HG03097 (cell line): ENCODE results near the gene GRAMD2A.
"Not testable (repeated sequence)": the region's sequence is repeated elsewhere in the genome, so short reads cannot be mapped to it uniquely, and the experiment has no call there.

Source experiments
- ATAC-seq: cut with Tn5 transposase; IDR thresholded peaks from one replicate; pipeline ENCODE4 v1.9.1; 2021; ENCODE audit not compliant: unreplicated experiment, low FRiP score

GRAMD2A gene

GRCh38 chr15:72192416-72192815 lies 5.2 kb downstream of the GRAMD2A start:
- ATAC-seq: no peak

GRCh38 chr15:72189250-72189902 lies 8.2 kb downstream of the GRAMD2A start:
- ATAC-seq: no peak

- no peak for ATAC-seq
These were observed 13.3 kb downstream of the GRAMD2A start for GRCh38 chr15:72184165-72184811.

- no peak for ATAC-seq
These were observed 13.8 kb downstream of the GRAMD2A start for GRCh38 chr15:72183781-72184164.

GRCh38 chr15:72182673-72183072 lies 14.9 kb downstream of the GRAMD2A start:
- ATAC-seq: no peak

GRCh38 chr15:72182244-72182643 lies 15.3 kb downstream of the GRAMD2A start:
- ATAC-seq: no peak

- ATAC-seq: no peak
These were observed 16.7 kb downstream of the GRAMD2A start for GRCh38 chr15:72180761-72181324.

- ATAC-seq: no peak
These were observed 17.5 kb downstream of the GRAMD2A start for GRCh38 chr15:72179950-72180581.

- ATAC-seq: no peak
These were observed 18.5 kb downstream of the GRAMD2A start for GRCh38 chr15:72178976-72179585.

GRCh38 chr15:72176743-72177142 lies 20.8 kb downstream of the GRAMD2A start:
- ATAC-seq: no peak

- ATAC-seq: no peak
These were observed 21.4 kb downstream of the GRAMD2A start for GRCh38 chr15:72176159-72176558.

GRCh38 chr15:72175186-72176044 lies 22.2 kb downstream of the GRAMD2A start:
- no peak for ATAC-seq

GRCh38 chr15:72174551-72175165 lies 22.9 kb downstream of the GRAMD2A start:
- ATAC-seq: no peak

- no peak for ATAC-seq
These were observed 23.6 kb downstream of the GRAMD2A start for GRCh38 chr15:72173864-72174550.

- no peak for ATAC-seq
These were observed 24.2 kb downstream of the GRAMD2A start for GRCh38 chr15:72173401-72173800.

- ATAC-seq: no peak
These were observed 24.8 kb downstream of the GRAMD2A start for GRCh38 chr15:72172796-72173195.

- not testable (repeated sequence) for ATAC-seq
These were observed 25.6 kb downstream of the GRAMD2A start for GRCh38 chr15:72171978-72172377.

GRCh38 chr15:72170691-72171090 lies 26.9 kb downstream of the GRAMD2A start:
- no peak for ATAC-seq

GRCh38 chr15:72169921-72170611 lies 27.5 kb downstream of the GRAMD2A start:
- ATAC-seq: no peak
